RWPE2 (cell line): ENCODE measurements around the gene SLC30A2.

ENCODE experiments used
- ATAC-seq: fragments of 200-7000 bp; cut with Tn5 transposase; 3 replicates; pipeline ENCODE4 v1.9.1; 2021; ENCODE audit warnings: low read depth
- DNase-seq: peaks from one replicate; pipeline ENCODE4 v3.0.0-alpha.2; 2020; ENCODE audit warnings: low spot score
- H3K27ac ChIP-seq: fragments of 450-650 bp; 2 replicates; pipeline ENCODE4 v1.5.1; 2017; ENCODE audit warnings: mild to moderate bottlenecking; ENCODE audit not compliant: poor library complexity, severe bottlenecking
- H3K27me3 ChIP-seq: fragments of 250-450 bp; sonication (Bioruptor Pico); 2 replicates; pipeline ENCODE4 v1.5.1; 2021; ENCODE audit warnings: mild to moderate bottlenecking, moderate library complexity; ENCODE audit not compliant: insufficient read depth, poor library complexity, severe bottlenecking
- H3K36me3 ChIP-seq: fragments of 250-450 bp; sonication (Bioruptor Pico); 2 replicates; pipeline ENCODE4 v1.5.1; 2020; ENCODE audit warnings: low read depth, mild to moderate bottlenecking, moderate library complexity
- H3K4me1 ChIP-seq: fragments of 250-450 bp; sonication (Bioruptor Pico); 2 replicates; pipeline ENCODE4 v1.5.1; 2021; ENCODE audit warnings: mild to moderate bottlenecking, moderate library complexity; ENCODE audit not compliant: insufficient read depth, poor library complexity, severe bottlenecking
- H3K4me3 ChIP-seq: fragments of 250-450 bp; sonication (Bioruptor Pico); 2 replicates; pipeline ENCODE4 v1.5.1; 2021; ENCODE audit warnings: mild to moderate bottlenecking, moderate library complexity; ENCODE audit not compliant: severe bottlenecking
- H3K9me3 ChIP-seq: fragments of 250-450 bp; sonication (Bioruptor Pico); 2 replicates; pipeline ENCODE4 v1.5.1; 2021; ENCODE audit warnings: mild to moderate bottlenecking, moderate library complexity; ENCODE audit not compliant: severe bottlenecking
- CTCF ChIP-seq: fragments of 450-650 bp; IDR thresholded peaks from one replicate; pipeline ENCODE4 v1.5.1; 2017; ENCODE audit warnings: mild to moderate bottlenecking, moderate library complexity; ENCODE audit not compliant: poor library complexity, severe bottlenecking

SLC30A2 gene

GRCh38 chr1:25992689-25993171 lies 53.2 kb downstream of the SLC30A2 start:
- TF ChIP-seq CTCF: no peak
- no peak overlapping the region for H3K27ac ChIP-seq
- H3K4me1 ChIP-seq: peaks cover 5% of the 10 kb centered on the region
- DNase-seq (no peak), ATAC-seq (no peak)
- H3K27me3 ChIP-seq: no peaks in the 10 kb centered on the region
- H3K9me3 ChIP-seq: no peaks in the 10 kb centered on the region
- peaks cover 4% of the 10 kb centered on the region; the same call in 1 of the 2 replicates for H3K36me3 ChIP-seq
- H3K4me3 ChIP-seq: no peak overlapping the region

- DNase-seq (no peak), ATAC-seq (no peak)
- no peak for TF ChIP-seq CTCF
- H3K9me3 ChIP-seq: no peaks in the 10 kb centered on the region
- peaks cover 4% of the 10 kb centered on the region; the same call in 1 of the 2 replicates for H3K36me3 ChIP-seq
- H3K27ac ChIP-seq: no peak overlapping the region
- H3K27me3 ChIP-seq: no peaks in the 10 kb centered on the region
- H3K4me3 ChIP-seq: no peak overlapping the region
- H3K4me1 ChIP-seq: peaks cover 5% of the 10 kb centered on the region
Measured at GRCh38 chr1:25991937-25992688, 53.8 kb downstream of the SLC30A2 start.

GRCh38 chr1:25990702-25991395 lies 55.1 kb downstream of the SLC30A2 start:
- no peak for DNase-seq

GRCh38 chr1:25990251-25990650 lies 55.7 kb downstream of the SLC30A2 start:
- Histone ChIP-seq H3K27ac (no peak overlapping the region), H3K36me3 (peaks cover 7% of the 10 kb centered on the region; the same call in 1 of the 2 replicates), H3K27me3 (no peaks in the 10 kb centered on the region), H3K4me3 (no peak overlapping the region), H3K9me3 (no peaks in the 10 kb centered on the region), H3K4me1 (no peaks in the 10 kb centered on the region)
- DNase-seq (no peak), ATAC-seq (no peak)
- TF ChIP-seq CTCF: no peak

More at GRCh38 chr1:25990702-25991395, 55.1 kb downstream of the SLC30A2 start:
- no peaks in the 10 kb centered on the region for H3K9me3 ChIP-seq
- H3K27ac ChIP-seq: no peak overlapping the region
- no peak for ATAC-seq
- no peaks in the 10 kb centered on the region for H3K4me1 ChIP-seq
- no peaks in the 10 kb centered on the region for H3K27me3 ChIP-seq
- H3K36me3 ChIP-seq: peaks cover 7% of the 10 kb centered on the region; the same call in 1 of the 2 replicates
- TF ChIP-seq CTCF: no peak
- no peak overlapping the region for H3K4me3 ChIP-seq
